ENCODE measurements around the gene SLC23A1.
"Not testable (repeated sequence)": the region's sequence is repeated elsewhere in the genome, so short reads cannot be mapped to it uniquely, and the experiment has no call there.

Gene SLC23A1

DNA sequence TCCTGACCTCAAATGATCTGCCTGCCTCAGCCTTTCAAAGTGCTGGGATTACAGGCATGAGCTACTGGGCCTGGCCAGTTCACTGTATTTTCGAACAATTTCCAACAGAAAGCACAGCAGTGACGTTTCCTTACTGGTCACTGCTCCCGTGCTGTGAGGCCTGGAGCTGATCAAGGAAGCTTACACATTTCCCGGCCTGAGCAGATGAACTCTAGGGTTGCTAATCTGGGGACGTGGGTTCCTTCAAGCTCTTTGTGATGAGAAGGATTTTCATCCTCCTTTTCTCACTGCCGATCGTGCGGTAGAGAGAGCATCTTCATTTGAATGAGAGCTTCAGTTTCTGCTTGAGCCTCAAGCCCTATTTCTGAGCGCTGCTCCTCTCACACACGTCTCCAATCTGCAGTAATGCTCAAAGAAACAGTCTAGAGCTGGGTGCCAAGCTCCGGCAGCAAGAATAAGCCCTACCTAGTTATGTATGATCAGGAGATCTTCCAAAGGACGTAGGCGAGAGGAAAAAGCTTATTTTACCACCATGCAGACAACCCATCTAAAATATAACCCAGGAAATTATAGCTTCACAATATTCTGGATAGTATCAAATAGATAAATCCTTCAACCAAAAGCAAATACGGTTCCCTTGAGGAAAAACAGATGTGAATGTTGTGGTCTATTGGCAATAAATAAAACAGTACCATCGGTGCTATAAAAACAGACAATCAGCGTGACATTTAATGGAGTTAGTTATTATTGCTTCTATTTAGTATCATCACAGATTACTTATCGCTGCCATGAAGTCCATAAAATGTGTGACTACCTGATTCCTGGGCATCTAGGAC lies 28.1 kb upstream of the SLC23A1 start:
- H3K4me1 ChIP-seq (ENCODE audit: insufficient read depth, low read length, severe bottlenecking), result peaks cover 20% of the 10 kb centered on the region
- no peak overlapping the region for H3K9ac ChIP-seq (ENCODE audit: low read length)
- H4K20me1 ChIP-seq (ENCODE audit: insufficient read depth, low read length), result no peaks in the 10 kb centered on the region
- no peaks in the 10 kb centered on the region for H3K9me2 ChIP-seq (ENCODE audit: low read depth, low read length)
- TF ChIP-seq, protein P1, sequence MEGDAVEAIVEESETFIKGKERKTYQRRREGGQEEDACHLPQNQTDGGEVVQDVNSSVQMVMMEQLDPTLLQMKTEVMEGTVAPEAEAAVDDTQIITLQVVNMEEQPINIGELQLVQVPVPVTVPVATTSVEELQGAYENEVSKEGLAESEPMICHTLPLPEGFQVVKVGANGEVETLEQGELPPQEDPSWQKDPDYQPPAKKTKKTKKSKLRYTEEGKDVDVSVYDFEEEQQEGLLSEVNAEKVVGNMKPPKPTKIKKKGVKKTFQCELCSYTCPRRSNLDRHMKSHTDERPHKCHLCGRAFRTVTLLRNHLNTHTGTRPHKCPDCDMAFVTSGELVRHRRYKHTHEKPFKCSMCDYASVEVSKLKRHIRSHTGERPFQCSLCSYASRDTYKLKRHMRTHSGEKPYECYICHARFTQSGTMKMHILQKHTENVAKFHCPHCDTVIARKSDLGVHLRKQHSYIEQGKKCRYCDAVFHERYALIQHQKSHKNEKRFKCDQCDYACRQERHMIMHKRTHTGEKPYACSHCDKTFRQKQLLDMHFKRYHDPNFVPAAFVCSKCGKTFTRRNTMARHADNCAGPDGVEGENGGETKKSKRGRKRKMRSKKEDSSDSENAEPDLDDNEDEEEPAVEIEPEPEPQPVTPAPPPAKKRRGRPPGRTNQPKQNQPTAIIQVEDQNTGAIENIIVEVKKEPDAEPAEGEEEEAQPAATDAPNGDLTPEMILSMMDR (IDR thresholded peaks at IDR 0.05; ENCODE audit: low read length), result no peak
- no peak for TF ChIP-seq EZH2 (IDR thresholded peaks at IDR 0.05; ENCODE audit: borderline replicate concordance, low read length)
- H3K27ac ChIP-seq (ENCODE audit: low read depth, low read length, poor library complexity, severe bottlenecking), result no peak overlapping the region
- H3K4me3 ChIP-seq (ENCODE audit: low read depth, low read length, poor library complexity, severe bottlenecking), result no peak overlapping the region
- H2AFZ ChIP-seq (ENCODE audit: low read length), result no peak overlapping the region
- no peaks in the 10 kb centered on the region for H3K36me3 ChIP-seq (ENCODE audit: insufficient read depth, low read length)
- H3K79me2 ChIP-seq (ENCODE audit: insufficient read depth, low read length), result no peaks in the 10 kb centered on the region
- no peaks in the 10 kb centered on the region for H3K27me3 ChIP-seq (ENCODE audit: insufficient read depth, low read length)
- no peaks in the 10 kb centered on the region for H3K9me3 ChIP-seq (ENCODE audit: low read length)
- no peaks in the 10 kb centered on the region for H3F3A ChIP-seq (ENCODE audit: insufficient read depth, low read length)
- no peak overlapping the region for H3K4me2 ChIP-seq (ENCODE audit: low read length)

DNA sequence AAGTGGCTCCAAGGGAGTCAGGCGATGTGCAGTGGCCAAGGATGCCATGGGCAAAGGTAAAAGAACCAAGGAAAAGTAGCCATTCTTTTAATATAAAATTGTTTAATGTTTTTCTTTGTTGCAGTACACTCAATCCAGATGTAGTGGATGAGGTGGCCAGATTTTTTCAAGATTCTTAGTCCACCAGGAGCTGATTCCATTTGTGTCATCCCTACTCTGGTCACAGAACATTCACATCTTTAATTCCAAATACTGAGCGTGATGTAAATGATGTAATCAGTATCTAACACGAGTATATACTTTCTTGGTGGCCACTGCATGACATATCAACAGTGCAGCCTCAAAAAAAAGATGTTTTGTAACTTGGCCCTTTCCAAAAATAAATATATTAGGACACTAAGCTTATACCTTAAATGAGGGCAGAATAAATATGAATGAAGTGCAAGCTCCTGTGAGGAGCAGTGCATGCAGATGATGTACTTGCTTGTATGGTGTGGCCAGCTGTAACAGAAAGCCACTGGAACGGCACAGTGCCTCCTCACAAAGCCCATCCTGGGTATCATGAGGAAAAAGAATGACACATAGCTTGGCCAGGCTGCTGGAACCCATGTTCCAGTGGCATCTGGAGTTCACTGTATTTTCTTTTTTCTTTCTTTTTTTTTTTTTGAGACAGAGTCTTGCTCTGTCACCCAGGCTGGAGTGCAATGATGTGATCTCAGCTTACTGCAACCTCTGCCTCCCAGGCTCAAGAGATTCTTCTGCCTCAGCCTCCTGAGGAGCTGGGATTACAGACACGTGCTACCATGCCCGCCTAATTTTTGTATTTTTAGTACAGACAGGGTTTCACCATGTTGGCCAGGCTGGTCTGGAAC lies 27.3 kb upstream of the SLC23A1 start:
- H3K9me3 ChIP-seq (ENCODE audit: low read length), result no peaks in the 10 kb centered on the region
- TF ChIP-seq EZH2 (IDR thresholded peaks at IDR 0.05; ENCODE audit: borderline replicate concordance, low read length), result no peak
- TF ChIP-seq, protein P1 (IDR thresholded peaks at IDR 0.05; ENCODE audit: low read length), result no peak
- peaks cover 20% of the 10 kb centered on the region for H3K4me1 ChIP-seq (ENCODE audit: insufficient read depth, low read length, severe bottlenecking)
- no peaks in the 10 kb centered on the region for H3K36me3 ChIP-seq (ENCODE audit: insufficient read depth, low read length)
- no peaks in the 10 kb centered on the region for H3K79me2 ChIP-seq (ENCODE audit: insufficient read depth, low read length)
- H3K9me2 ChIP-seq (ENCODE audit: low read depth, low read length), result no peaks in the 10 kb centered on the region
- H4K20me1 ChIP-seq (ENCODE audit: insufficient read depth, low read length), result no peaks in the 10 kb centered on the region
- H3K4me2 ChIP-seq (ENCODE audit: low read length), result no peak overlapping the region
- H3K4me3 ChIP-seq (ENCODE audit: low read depth, low read length, poor library complexity, severe bottlenecking), result no peak overlapping the region
- no peak overlapping the region for H3K27ac ChIP-seq (ENCODE audit: low read depth, low read length, poor library complexity, severe bottlenecking)
- no peak overlapping the region for H2AFZ ChIP-seq (ENCODE audit: low read length)
- no peaks in the 10 kb centered on the region for H3K27me3 ChIP-seq (ENCODE audit: insufficient read depth, low read length)
- no peaks in the 10 kb centered on the region for H3F3A ChIP-seq (ENCODE audit: insufficient read depth, low read length)
- no peak overlapping the region for H3K9ac ChIP-seq (ENCODE audit: low read length)

DNA sequence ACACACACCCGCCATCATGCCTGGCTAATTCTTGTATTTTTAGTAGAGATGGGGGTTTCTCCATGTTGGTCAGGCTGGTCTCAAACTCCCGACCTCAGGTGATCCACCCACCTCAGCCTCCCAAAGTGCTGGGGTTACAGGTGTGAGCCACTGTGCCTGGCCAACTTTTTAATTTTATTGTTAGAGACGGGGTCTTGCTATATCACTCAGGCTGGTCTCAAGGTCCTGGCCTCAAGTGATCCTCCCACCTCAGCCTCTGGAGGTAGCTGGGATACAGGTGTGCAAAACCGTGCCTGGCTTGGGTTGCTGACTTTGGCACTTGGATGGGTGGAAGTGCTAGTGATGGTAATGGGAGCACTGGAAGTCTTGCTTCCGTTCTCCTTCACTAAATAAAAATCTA lies 26.0 kb upstream of the SLC23A1 start:
- not testable (repeated sequence) for H3K4me2 ChIP-seq (ENCODE audit: low read length); H4K20me1 ChIP-seq (ENCODE audit: insufficient read depth, low read length); H3K27me3 ChIP-seq (ENCODE audit: insufficient read depth, low read length); H3K9me3 ChIP-seq (ENCODE audit: low read length); H3K79me2 ChIP-seq (ENCODE audit: insufficient read depth, low read length); H3K9ac ChIP-seq (ENCODE audit: low read length); H3F3A ChIP-seq (ENCODE audit: insufficient read depth, low read length); H3K9me2 ChIP-seq (ENCODE audit: low read depth, low read length); H3K36me3 ChIP-seq (ENCODE audit: insufficient read depth, low read length); H2AFZ ChIP-seq (ENCODE audit: low read length); H3K4me3 ChIP-seq (ENCODE audit: low read depth, low read length, poor library complexity, severe bottlenecking); H3K27ac ChIP-seq (ENCODE audit: low read depth, low read length, poor library complexity, severe bottlenecking)
- H3K4me1 ChIP-seq (ENCODE audit: insufficient read depth, low read length, severe bottlenecking), result peaks cover 27% of the 10 kb centered on the region
